Measurements from ENCODE around the gene USP11.

USP11 gene

DNA sequence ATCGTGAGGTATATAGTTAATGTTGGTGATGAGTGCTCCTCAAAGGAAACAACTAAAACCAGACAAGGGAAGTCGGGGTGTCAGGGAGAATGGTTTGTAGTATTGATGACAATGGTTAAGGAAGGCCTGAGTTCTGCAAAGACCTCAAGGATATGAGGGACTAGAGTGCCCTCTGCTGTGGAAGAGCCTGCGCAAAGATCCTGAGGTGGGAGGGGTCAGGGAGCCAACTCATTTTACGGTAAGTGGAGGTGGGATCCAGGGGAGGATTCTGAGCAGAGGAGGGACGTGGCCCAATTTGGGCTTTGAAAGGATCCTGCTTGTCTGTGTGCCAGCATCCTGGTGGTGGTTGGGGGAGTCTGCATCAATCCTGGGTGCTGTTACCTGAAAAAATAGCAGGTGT lies 27.8 kb upstream of the USP11 start:
- no peak for DNase-seq (ENCODE audit: low spot score)

- no peak for DNase-seq (ENCODE audit: low spot score)
Observed at GRCh38 chrX:47206316-47206715, 26.5 kb upstream of the USP11 start.

DNA sequence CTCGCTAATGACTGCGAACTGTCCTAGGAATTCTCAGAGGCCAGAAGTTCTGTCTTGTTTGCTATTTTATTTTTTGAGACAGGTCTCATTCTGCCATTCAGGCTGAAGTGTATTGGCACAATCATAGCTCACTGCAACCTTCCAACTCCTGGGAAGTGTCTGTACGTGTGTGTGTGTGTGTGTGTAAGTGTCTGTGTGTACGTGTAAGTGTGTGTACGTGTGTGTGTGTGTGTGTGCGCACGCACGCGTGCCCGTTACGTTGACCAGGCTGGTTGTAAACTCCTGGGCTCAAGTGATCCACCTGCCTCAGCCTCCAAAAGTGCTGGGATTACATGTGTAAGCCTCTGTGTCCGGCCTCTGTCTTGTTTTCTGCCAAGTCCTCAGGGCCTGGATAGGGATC lies 24.7 kb upstream of the USP11 start:
- no peak for DNase-seq (ENCODE audit: low spot score)

GRCh38 chrX:47209508-47210238 lies 23.1 kb upstream of the USP11 start:
- no peak for DNase-seq (ENCODE audit: low spot score)

DNA sequence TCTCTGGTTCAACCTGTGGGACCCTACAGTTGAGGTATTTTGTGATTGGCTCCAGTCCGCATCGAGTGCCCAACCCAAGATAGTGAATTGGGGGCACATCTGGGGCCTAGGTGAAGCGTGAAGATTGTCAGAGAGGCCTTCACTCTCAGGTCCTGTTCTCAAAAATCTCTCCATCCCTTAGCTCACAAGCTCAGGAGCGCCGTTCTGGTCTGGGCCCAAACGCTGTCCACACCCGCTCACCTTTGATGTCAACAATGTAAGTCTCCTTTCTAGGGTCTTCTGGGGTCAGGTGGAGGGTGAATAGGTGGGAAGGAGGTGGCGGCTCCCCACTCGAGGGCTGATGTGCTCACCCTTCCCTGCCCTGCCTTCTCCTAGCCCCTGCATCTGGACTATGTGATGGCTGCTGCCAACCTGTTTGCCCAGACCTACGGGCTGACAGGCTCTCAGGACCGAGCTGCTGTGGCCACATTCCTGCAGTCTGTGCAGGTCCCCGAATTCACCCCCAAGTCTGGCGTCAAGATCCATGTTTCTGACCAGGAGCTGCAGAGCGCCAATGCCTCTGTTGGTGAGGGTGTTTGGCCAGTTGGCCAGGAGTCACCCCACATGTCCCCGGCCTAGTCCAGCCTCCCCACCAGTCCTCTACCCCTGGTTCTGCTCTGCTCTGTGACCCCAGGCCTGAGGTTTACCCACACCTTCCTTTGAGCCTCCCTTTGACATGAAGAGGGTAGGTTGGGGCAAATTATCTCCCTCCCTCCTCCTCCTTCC lies 22.0 kb upstream of the USP11 start:
- DNase-seq (ENCODE audit: low spot score), result no peak

DNA sequence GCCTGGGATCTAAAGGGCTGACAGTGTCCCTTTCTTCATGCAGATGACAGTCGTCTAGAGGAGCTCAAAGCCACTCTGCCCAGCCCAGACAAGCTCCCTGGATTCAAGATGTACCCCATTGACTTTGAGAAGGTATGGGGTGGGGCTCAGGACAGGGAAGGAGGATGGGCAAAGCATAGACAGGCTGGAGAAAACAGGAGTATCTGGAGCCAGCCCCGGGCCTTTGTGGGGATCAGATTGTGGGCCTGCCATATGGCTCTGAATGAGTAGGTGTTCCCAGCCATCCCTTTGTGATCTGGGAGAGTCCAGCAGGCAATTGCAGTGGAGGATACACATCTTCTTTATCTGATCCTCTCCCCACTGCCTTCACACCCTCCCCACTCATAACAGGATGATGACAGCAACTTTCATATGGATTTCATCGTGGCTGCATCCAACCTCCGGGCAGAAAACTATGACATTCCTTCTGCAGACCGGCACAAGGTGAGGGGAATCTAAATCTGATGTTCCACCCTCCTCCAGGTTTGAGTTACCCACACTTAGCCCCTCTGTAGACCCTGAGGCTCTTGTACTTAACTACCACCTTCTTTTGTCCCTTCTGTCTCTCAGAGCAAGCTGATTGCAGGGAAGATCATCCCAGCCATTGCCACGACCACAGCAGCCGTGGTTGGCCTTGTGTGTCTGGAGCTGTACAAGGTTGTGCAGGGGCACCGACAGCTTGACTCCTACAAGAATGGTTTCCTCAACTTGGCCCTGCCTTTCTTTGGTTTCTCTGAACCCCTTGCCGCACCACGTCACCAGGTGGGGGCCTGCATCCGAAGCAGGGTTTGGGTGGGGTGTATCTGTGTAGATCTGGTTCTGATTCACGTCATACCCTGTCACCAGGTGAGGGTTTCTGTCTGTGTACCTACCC lies 20.2 kb upstream of the USP11 start:
- DNase-seq (ENCODE audit: low spot score), result no peak

DNA sequence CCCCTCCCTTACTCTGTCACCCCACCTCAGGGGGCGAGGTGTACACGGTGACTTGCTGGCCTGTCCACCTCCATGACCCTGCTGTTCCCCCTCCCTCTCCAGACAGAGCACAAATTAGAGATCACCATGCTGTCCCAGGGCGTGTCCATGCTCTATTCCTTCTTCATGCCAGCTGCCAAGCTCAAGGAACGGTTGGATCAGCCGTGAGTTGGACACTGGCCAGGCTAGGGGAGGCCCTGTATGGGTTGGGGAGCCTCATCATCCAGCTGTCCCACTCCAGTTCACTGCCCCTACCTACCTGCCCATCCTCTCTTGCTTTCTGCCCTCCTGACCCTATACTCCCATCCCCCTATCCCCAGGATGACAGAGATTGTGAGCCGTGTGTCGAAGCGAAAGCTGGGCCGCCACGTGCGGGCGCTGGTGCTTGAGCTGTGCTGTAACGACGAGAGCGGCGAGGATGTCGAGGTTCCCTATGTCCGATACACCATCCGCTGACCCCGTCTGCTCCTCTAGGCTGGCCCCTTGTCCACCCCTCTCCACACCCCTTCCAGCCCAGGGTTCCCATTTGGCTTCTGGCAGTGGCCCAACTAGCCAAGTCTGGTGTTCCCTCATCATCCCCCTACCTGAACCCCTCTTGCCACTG lies 18.3 kb upstream of the USP11 start:
- DNase-seq (ENCODE audit: low spot score), result no peak

GRCh38 chrX:47215291-47215900 lies 17.4 kb upstream of the USP11 start:
- no peak for DNase-seq (ENCODE audit: low spot score)

DNA sequence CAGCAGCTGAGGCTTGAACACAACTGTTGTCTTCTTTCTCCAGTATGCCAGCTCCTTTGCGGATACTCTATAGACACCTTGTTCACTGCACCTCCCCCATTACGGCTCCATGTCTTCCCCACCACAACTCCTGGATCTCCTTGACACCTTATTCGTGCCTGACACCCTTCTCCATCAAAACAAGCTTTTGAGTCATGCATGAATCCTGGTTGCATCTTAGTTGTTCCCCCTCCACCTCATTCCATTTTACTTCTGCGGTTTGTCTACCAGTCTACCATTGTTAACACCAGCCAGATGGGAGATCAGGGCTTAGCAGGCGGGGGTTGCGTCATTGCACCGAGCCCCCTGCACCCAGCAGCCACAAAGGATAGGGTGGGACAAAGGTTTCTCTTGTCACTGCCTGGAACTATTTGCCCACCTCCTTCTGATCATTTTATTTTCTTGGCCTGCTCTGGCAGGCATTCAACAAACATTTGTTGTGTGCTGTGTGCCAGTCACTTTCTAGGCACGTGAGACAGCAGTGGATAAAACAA lies 16.4 kb upstream of the USP11 start:
- no peak for DNase-seq (ENCODE audit: low spot score)

DNA sequence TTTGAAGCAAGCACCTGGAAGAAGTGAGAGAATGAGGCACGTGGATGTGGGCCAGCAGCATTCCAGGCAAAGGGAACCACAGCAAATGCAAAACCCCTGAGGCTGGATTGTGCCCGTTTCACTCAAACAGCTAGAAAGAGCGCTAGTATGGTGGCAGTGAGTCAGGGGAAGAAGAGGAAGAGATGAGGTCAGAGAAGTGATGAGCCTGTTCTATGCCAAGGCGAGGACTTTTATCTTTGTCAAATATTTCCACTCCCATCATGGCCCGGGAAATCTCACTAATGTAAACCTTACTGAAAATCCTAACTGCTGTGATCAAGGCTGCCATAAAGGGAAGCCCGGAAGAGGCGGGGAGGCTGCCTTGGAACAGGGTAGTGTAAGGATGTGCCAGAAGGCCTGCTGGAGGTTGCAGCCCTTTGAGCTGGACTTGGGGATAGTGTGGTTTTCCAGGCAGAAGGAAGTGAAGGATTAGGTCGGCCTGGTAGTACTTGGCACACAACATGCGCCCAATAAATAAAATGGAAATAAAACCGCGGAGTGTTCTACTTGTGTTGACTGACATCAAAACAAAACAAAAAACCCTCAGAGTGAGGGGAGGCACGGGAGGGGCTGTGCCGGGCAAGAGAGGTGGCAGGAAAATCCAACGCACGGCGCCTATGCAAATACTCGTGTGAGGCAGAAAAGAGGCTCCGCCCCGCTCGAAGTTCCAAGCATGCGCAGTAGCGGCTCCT lies 15.5 kb upstream of the USP11 start:
- no peak for DNase-seq (ENCODE audit: low spot score)

- peak; percentile 97 for DNase-seq (ENCODE audit: low spot score)
Observed at GRCh38 chrX:47217852-47218279, 14.9 kb upstream of the USP11 start.

- peak; percentile 65 for DNase-seq (ENCODE audit: low spot score)
Observed at GRCh38 chrX:47218280-47218919, 14.4 kb upstream of the USP11 start, which contains the start of gene CDK16. Gene CDK16, plus strand, starts transcription at chrX:47218681. Its CDS starts 4,877 bp downstream, at chrX:47223558.

DNA sequence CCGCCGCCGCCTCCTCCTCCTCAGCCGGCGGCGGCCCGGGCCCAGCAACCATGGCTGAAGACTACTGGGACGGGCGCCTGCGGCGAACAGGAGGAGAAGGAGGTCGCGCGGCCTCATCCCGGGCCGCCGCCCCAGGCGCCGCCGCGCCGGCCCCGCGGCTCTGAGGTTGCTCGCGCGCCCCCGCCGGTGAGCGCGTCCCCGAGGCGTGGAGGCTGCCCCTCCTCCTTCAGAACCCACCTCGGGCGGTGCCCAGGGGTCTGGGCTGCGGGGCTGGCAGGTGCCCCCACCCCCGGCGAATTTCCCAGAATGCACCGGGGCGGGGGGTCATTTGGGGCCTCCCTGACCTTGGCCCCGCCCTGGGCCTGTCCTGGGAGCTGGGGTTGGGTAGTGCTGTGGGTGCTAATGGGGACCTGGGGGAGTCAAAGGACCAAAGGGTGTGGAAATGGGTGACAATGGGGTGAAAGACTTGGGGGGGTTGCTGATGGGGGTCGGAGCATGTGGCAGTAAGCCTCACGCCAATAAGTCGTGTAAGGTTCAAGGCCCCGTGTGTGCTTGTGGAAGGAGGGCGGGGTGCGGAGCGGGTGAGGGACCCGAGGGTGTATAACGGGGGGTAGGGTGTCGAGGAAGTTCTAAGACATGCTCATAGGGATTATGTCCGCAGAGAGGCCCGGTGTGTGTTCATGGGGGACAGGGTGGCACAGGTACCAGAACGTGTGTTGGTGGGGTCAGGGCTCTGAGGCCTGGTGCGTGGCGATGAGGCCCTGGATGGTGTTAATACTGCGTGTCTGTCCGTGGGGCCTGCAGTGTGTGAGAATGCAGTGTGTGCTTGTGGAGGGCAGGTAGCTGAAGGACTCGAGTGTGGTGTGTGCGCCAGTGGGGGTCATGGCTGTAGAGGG lies 13.6 kb upstream of the USP11 start:
- no peak for DNase-seq (ENCODE audit: low spot score)

- DNase-seq (ENCODE audit: low spot score), result no peak
Observed at GRCh38 chrX:47221756-47222155, 11.1 kb upstream of the USP11 start.

GRCh38 chrX:47222751-47223350 lies 10.0 kb upstream of the USP11 start:
- no peak for DNase-seq (ENCODE audit: low spot score)

DNA sequence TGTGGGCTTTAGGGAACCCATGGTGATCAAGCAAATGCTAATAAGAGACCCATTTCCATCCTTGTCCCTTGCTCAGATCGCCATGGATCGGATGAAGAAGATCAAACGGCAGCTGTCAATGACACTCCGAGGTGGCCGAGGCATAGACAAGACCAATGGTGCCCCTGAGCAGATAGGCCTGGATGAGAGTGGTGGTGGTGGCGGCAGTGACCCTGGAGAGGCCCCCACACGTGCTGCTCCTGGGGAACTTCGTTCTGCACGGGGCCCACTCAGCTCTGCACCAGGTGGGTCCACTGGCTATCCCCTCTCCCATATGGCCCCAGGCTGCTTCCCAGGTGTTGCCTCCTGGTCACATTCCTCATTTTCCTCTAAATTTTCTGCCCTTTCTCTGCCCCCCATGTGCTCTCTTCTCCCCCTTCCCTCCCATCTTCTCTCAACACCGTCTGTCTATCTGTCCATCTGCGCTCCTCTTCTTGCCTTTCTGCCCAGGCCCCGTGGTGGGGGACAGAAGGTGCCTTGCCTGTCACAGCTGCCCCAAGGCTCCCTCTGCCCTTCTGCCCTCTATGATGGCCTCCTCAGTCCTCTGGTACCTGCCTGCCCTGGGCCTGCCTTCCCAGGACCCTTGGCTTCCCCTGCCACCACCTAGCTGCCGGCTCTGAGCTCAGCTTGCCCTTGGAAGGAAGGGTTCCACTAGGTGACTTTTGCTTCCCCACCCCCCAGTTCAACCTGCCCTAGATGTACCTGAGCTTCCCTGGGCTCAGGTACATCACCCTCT lies 9.1 kb upstream of the USP11 start:
- no peak for DNase-seq (ENCODE audit: low spot score)

- DNase-seq (ENCODE audit: low spot score), result no peak
Observed at GRCh38 chrX:47224266-47224895, 8.4 kb upstream of the USP11 start.

Data from Ammon's horn (tissue), 1 donor.